Caco-2 (cell line): ENCODE data around the gene DOLPP1. TPM values are rescaled to one million over a fixed set of nuclear protein-coding genes. Genes with fewer than 3 reads are reported as not detected.

ENCODE experiments used
- BruUV-seq: library from RNA; stranded (reverse); fragments of 400-500 nt; replicated peaks from 2 replicates; lab custom pipeline; 2021; lab: Mats Ljungman, UMichigan
- CTCF ChIA-PET: fragments of 300-600 bp; sonication (Branson Sonifier 250); formaldehyde crosslinking; loops from one replicate; lab custom pipeline; 2022; ENCODE audit warnings: antibody characterized with exemption; lab: Charles Lee
- POLR2A ChIA-PET: fragments of 300-600 bp; sonication (Branson Sonifier 250); formaldehyde crosslinking; loops from one replicate; lab custom pipeline; 2022; ENCODE audit warnings: antibody characterized with exemption; lab: Charles Lee
- DNase-seq, 2 experiments: peaks; one replicate each; pipeline versions ENCODE4 v3.0.0 to v3.0.0-alpha.2; 2020 to 2022
- H3K27me3 ChIP-seq: replicated peaks from 2 replicates; pipeline ENCODE4 v1.6.0; 2011; ENCODE audit warnings: low read length; ENCODE audit not compliant: control insufficient read depth, insufficient read depth
- H3K36me3 ChIP-seq: 2 replicates; pipeline ENCODE4 v1.5.1; 2011; ENCODE audit warnings: low read length; ENCODE audit not compliant: control insufficient read depth, insufficient read depth
- H3K4me1 ChIP-seq: fragments of 250-450 bp; sonication (Bioruptor Pico); 2 replicates; pipeline ENCODE4 v1.5.1; 2020; ENCODE audit warnings: mild to moderate bottlenecking
- H3K4me3 ChIP-seq: 2 replicates; pipeline ENCODE4 v1.5.1; 2011; ENCODE audit warnings: low read depth, mild to moderate bottlenecking, control low read depth, low read length
- H3K9me3 ChIP-seq: fragments of 250-450 bp; sonication (Bioruptor Pico); 2 replicates; pipeline ENCODE4 v1.5.1; 2020; ENCODE audit warnings: mild to moderate bottlenecking, moderate library complexity
- H3K27ac Mint-ChIP-seq: one replicate; pipeline ENCODE4 v1.8.0; 2022; ENCODE audit warnings: mixed read lengths; ENCODE audit not compliant: unreplicated experiment
- H3K27me3 Mint-ChIP-seq: one replicate; pipeline ENCODE4 v1.8.0; 2022; ENCODE audit warnings: mixed read lengths; ENCODE audit not compliant: insufficient read depth, unreplicated experiment
- H3K36me3 Mint-ChIP-seq: one replicate; pipeline ENCODE4 v1.8.0; 2022; ENCODE audit warnings: mild to moderate bottlenecking, mixed read lengths; ENCODE audit not compliant: insufficient read depth, unreplicated experiment
- H3K4me1 Mint-ChIP-seq: one replicate; pipeline ENCODE4 v1.8.0; 2022; ENCODE audit warnings: low read depth, mixed read lengths; ENCODE audit not compliant: unreplicated experiment
- H3K4me3 Mint-ChIP-seq: one replicate; pipeline ENCODE4 v1.8.0; 2022; ENCODE audit warnings: mild to moderate bottlenecking, moderate library complexity, mixed read lengths; ENCODE audit not compliant: unreplicated experiment
- H3K9me3 Mint-ChIP-seq: one replicate; pipeline ENCODE4 v1.8.0; 2022; ENCODE audit warnings: mixed read lengths; ENCODE audit not compliant: unreplicated experiment
- CTCF ChIP-seq, 2 experiments: fragments of 200-600 bp in 1 of 2; IDR thresholded peaks; 1 replicate in 1 of 2; 2 replicates in 1 of 2; pipeline versions ENCODE4 v1.5.1 to v1.8.0; 2011 to 2022; ENCODE audit warnings: antibody characterized with exemption in 1 of 2, control low read depth in 1 of 2, inconsistent platforms in 1 of 2, low read depth in 1 of 2, low read length in 1 of 2, mild to moderate bottlenecking in 1 of 2, moderate library complexity in 1 of 2; ENCODE audit not compliant: insufficient read depth in 1 of 2, severe bottlenecking in 1 of 2, unreplicated experiment in 1 of 2
- intact Hi-C: fragments of 100-400 bp; cut with micrococcal nuclease; formaldehyde crosslinking; loops from one replicate; pipeline ENCODE4 v1.10.0; 2022; ENCODE audit not compliant: unreplicated experiment
- total RNA-seq: library from RNA; stranded (reverse); gene quantifications from 2 replicates; pipeline ENCODE4 v1.2.3, GENCODE V29; 2022

DOLPP1 gene
- total RNA-seq, 1 experiment from 2014 or later, result 45.1 TPM

- CTCF ChIA-PET, result interaction anchor here (1.6 kb wide), 1 partner anchor 9 kb away, joined by 10 read pairs; the partner anchor contains the start of gene SH3GLB2
- Histone ChIP-seq H3K4me1 (peaks cover 11% of the 10 kb centered on the region; the same call in 1 of the 2 replicates), H3K27me3 (no peaks in the 10 kb centered on the region), H3K4me3 (peak overlapping the region; percentile 94), H3K36me3 (peaks cover 1% of the 10 kb centered on the region), H3K9me3 (no peaks in the 10 kb centered on the region)
- peaks cover 9% of the 10 kb centered on the region for H3K4me1 Mint-ChIP-seq
- no peak for TF ChIP-seq CTCF (IDR thresholded peaks at IDR 0.05; ENCODE audit: insufficient read depth in 1 of 2, low read depth in 1 of 2, low read length in 1 of 2, severe bottlenecking in 1 of 2, unreplicated experiment in 1 of 2)
- no peak for DNase-seq
- no peaks in the 10 kb centered on the region for H3K27me3 Mint-ChIP-seq
- H3K27ac Mint-ChIP-seq, result no peak overlapping the region
- H3K4me3 Mint-ChIP-seq, result peak overlapping the region; percentile 80
- no TSS peak for BruUV-seq
- intact Hi-C loops, result no loop called here
- H3K9me3 Mint-ChIP-seq, result no peaks in the 10 kb centered on the region
- POLR2A ChIA-PET, result no interaction called here
- H3K36me3 Mint-ChIP-seq, result peaks cover 29% of the 10 kb centered on the region
Observed at GRCh38 chr9:129037767-129038098, 43.2 kb upstream of the DOLPP1 start.

GRCh38 chr9:129038109-129038852 is 42.6 kb upstream of the DOLPP1 start:
- intact Hi-C loops, result no loop called here
- Mint-ChIP-seq H3K4me1 (peaks cover 9% of the 10 kb centered on the region), H3K27ac (no peak overlapping the region), H3K27me3 (no peaks in the 10 kb centered on the region), H3K9me3 (no peaks in the 10 kb centered on the region), H3K4me3 (peak overlapping the region; percentile 80), H3K36me3 (peaks cover 30% of the 10 kb centered on the region)
- POLR2A ChIA-PET, result no interaction called here
- no TSS peak for BruUV-seq
- CTCF ChIA-PET, result interaction anchor here (0.7 to 1.6 kb wide), 2 partner anchors 10 to 104 kb away, joined by 6 to 10 read pairs; partner anchors contain the start of gene SH3GLB2
- H3K4me1 ChIP-seq, result peaks cover 11% of the 10 kb centered on the region; the same call in 1 of the 2 replicates
- TF ChIP-seq CTCF (IDR thresholded peaks at IDR 0.05; ENCODE audit: insufficient read depth in 1 of 2, low read depth in 1 of 2, low read length in 1 of 2, severe bottlenecking in 1 of 2, unreplicated experiment in 1 of 2), result no peak
- no peaks in the 10 kb centered on the region for H3K9me3 ChIP-seq
- no peak for DNase-seq
- H3K27me3 ChIP-seq, result no peaks in the 10 kb centered on the region
- H3K4me3 ChIP-seq, result no peak overlapping the region
- H3K36me3 ChIP-seq, result peaks cover 1% of the 10 kb centered on the region

- Histone ChIP-seq H3K4me1 (peaks cover 11% of the 10 kb centered on the region; the same call in 1 of the 2 replicates), H3K36me3 (peaks cover 1% of the 10 kb centered on the region), H3K4me3 (no peak overlapping the region), H3K27me3 (no peaks in the 10 kb centered on the region), H3K9me3 (no peaks in the 10 kb centered on the region)
- Mint-ChIP-seq H3K27ac (no peak overlapping the region), H3K4me3 (no peak overlapping the region), H3K4me1 (peaks cover 9% of the 10 kb centered on the region), H3K27me3 (no peaks in the 10 kb centered on the region), H3K36me3 (peaks cover 46% of the 10 kb centered on the region), H3K9me3 (no peaks in the 10 kb centered on the region)
- intact Hi-C loops, result no loop called here
- no peak for DNase-seq
- ChIA-PET CTCF (interaction anchor here (0.5 kb wide), 1 partner anchor 11 kb away, joined by 3 read pairs; no protein-coding TSS in a partner anchor), POLR2A (no interaction called here)
- TF ChIP-seq CTCF (IDR thresholded peaks at IDR 0.05; ENCODE audit: insufficient read depth in 1 of 2, low read depth in 1 of 2, low read length in 1 of 2, severe bottlenecking in 1 of 2, unreplicated experiment in 1 of 2), result no peak
- no TSS peak for BruUV-seq
Observed at GRCh38 chr9:129040113-129040643, 40.7 kb upstream of the DOLPP1 start.
